Amniotic stem cell (primary cell): ENCODE data around the gene APEH.

Source experiments
- DNase-seq: peaks from one replicate; lab custom pipeline; 2025; lab: John Stamatoyannopoulos, UW

Gene APEH

GRCh38 chr3:49727924-49728361, 53.8 kb downstream of the APEH start:
- DNase-seq, result no peak

GRCh38 chr3:49729966-49730609, 55.9 kb downstream of the APEH start:
- no peak for DNase-seq

DNA sequence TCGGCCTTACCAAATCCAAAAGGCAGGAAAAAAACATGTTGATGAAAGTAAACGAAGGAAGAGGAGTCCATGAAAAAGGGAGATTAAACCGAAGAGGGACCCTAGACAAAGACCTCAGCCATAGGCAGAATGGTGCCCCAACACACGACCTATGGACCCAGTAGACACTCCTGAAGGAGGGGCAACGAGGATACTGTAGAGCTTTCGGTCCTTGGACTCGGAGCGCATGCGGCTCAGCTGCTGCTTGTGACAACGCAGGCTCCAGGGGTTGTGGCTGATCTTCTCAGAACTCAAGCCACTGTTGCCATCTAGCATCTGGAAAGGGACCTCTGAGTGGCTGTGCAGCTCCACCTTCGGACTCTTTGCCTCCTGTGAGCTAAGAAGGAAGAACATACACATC, 58.4 kb downstream of the APEH start:
- DNase-seq, result no peak

DNA sequence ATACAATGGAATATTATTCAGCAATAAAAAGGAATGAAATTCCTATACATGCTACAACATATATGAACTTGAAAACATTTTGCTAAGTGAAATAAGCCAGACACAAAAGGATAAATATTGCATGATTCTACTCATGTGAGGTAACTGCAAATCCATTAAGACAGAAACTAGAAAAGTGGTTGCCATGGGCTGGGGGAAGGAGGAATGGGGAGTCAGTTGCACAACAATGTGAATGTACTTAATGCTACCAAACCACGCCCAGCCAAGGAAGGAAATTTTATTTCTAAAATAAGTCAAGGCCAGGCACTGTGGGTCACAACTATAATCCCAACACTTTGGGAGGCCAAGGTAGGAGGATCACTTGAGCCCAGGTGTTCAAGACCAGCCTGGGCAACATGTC, 59.4 kb downstream of the APEH start:
- DNase-seq, result no peak
